MV-4-11 (cell line): ENCODE data around the gene NRAS.
A peak's percentile ranks its signal among the peaks of the same experiment; 100 is the strongest.
"Not testable (repeated sequence)": the region's sequence is repeated elsewhere in the genome, so short reads cannot be mapped to it uniquely, and the experiment has no call there.

ENCODE experiments used
- DNase-seq: peaks from one replicate; lab custom pipeline; 2025; lab: John Stamatoyannopoulos, UW

Gene NRAS

DNA sequence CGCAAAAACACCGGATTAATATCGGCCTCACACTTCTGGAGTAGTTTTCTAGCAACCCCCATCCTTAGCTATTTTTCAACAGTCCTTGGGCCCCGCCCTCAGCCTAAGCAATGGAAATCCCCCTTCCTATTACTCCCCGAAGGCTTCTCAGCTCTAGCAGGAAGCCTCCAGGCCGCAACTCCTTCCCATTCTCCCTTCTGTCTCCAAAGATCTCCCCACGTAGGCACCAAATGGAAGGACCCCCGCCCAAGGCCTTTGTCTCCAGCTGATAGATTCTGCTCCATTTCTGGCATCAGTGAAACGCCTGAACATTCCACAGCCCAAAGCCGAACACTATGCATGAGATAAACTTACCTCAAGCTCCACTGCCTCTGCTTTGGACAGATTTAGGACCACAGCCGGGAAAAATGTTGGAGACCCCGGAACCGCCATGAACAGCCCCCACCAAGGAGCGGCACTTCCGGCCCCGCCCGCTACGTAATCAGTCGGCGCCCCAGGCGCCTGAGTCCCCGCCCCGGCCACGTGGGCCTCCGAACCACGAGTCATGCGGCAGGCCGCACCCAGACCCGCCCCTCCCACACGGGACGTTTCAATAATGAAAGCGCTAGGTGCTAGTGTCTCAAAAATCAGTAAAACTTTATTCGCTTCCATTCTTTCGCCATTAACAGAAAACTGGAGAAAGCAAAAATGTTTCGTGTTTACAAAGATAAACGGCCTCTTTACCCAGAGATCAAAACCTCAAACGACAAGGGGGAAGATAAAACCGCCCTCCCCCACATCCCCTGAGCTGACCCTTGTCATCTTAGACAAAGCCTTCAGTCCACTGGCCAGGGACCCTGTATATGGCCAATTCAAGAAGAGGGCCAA is at the start of gene NRAS:
TSS of gene NRAS (minus strand) at position 468 of the 867 bp plus-strand sequence. CDS start 611 bp downstream, outside the sequence.
- peak; percentile 88 for DNase-seq

DNA sequence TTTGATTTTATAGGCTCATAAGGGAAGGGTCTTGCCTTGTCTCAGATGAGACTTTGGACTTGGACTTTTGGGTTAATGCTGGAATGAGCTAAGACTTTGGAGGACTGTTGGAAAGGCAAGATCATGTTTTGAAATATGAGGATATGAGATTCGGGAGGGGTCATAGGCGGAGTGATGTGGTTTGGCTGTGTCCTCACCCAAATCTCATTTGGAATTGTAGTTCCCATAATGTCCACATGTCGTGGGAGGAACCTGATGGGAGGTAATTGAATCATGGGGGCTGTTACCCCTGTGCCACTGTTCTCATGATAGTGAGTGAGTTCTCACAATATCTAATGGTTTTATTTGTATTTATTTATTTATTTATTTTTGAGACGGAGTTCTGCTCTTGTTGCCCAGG is 48.1 kb upstream of the NRAS start:
- no peak for DNase-seq

DNA sequence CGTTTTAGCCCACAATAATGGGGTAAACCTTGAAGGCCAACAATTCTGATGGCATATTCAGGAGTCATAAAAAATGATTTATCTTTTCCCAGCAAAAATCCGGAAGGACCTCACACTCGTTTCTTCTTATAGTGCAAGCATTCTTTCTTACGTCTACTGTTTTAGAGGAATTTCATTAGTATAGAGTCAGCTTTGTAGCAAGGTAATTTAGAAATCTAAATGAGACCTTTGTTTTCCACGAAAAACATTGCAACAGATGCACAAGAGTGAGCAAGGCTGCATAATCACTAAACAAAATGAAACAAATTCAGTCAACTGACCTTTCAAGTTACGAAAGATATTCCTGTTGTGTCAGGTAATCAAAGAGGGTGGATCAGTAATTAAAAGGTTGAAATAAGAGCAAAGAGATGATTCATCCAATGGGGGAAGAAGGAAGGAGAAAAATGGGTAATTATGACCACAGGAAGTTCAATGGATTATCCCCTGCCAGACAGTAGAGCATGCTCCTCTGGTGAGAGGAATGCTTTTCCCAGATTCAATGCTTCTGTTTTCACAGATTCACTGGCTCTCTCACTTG is 41.8 kb upstream of the NRAS start:
- peak; percentile 61 for DNase-seq

DNA sequence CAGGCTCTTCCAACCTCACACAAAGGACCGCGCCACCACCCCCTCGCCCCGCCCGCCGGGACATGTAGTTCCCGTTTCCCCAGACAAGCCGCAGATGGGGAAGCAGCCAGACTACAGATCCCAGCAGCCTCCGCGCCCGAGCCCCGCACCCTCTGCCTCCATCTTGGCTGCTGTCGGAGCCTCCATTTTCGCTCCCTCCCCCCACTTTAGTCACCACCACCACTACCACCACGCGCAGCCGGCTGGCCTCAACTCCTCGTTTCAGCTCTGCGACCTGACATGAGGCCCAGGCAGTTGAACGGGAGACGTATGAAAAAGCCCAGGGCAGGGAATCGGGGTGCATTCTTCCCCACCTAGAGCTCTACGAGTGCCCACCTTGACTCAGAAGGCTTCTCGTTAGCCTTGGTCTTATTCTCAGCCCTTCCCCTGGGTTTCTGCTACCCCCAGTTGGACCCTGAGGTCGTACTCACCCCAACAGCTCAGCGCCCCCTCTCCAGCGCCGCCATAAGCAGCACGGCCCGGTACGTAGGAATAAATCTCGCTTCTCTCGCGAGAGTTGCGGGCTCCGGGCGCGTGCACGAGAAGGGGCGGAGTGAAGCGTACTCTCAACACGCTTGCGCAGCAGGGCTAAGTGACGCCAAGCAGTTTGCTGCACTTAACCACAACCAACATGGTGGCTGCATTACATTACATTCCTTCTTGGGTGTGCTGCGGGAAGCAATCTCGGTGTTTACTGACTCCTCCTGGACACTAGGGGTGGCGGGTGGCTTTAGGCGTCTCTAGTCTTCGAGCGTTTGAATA is 41.1 kb upstream of the NRAS start, which contains the start of gene CSDE1:
TSS of gene CSDE1 (minus strand) at position 530 of the 801 bp plus-strand sequence. CDS start 18,094 bp downstream, outside the sequence.
- peak; percentile 98 for DNase-seq

DNA sequence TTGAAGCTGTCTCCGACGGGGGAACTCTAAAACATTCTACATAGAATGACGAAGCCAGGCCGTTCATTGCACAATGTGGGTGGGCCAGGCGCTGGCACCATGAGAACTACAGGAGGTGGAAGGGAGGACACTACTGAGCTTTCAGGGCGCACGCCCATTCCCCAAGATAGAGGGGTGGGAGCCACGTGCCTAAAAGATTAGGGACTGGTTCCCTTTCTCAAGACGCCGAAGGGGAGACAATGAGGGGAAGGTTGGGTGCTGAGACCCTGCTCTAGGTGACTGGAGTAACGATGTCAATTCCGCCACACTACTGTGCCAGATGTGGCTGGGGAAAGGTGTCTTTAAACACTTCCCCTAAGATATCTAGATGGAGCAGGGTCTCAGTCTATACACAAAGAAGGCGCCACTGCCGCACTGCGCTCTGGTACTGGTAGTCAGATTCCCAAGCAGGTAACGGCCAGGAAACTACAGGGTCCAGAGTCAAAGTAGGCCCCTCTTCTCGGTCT is 40.4 kb upstream of the NRAS start:
- peak; percentile 52 for DNase-seq

DNA sequence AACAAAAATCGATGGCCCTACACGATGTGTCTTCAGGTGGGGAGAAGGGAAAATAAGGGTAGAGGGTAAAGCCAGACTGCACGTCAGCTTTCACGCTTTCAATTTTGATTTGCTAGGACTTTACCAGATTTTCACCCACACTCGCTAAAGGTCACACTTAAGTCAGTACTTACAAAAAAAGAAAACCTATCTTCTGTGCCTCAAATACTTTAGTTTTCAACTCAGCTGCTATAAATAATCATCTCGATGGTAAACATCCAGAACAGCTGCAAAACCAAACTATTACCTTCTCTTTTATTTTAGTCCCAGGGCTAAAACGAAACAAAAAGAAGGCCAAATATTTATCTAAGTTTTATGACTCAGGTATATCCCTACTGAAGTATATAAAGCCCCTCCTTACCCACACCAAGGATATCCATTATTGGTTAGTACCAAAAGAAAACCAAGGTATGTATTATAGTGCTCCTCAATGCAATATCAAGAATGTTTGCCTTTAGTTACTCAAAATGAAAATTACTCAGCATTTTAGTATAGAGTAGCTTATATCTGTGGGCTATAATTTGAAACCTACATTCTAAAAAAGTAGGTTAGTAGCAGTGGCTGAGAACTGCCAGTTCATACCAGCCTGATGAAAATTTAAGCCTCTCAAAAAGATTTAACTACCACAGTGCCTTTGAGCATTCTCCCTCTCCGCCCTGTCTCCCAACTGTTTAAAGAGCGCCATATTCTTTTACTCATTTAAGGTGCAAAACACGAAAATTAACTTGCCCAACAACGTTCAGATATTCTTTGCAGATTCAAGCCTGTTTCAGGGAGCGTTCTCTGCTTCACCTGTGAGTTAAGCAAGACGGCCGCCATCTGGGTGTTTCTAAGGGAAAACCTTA is 39.7 kb upstream of the NRAS start:
- no peak for DNase-seq

DNA sequence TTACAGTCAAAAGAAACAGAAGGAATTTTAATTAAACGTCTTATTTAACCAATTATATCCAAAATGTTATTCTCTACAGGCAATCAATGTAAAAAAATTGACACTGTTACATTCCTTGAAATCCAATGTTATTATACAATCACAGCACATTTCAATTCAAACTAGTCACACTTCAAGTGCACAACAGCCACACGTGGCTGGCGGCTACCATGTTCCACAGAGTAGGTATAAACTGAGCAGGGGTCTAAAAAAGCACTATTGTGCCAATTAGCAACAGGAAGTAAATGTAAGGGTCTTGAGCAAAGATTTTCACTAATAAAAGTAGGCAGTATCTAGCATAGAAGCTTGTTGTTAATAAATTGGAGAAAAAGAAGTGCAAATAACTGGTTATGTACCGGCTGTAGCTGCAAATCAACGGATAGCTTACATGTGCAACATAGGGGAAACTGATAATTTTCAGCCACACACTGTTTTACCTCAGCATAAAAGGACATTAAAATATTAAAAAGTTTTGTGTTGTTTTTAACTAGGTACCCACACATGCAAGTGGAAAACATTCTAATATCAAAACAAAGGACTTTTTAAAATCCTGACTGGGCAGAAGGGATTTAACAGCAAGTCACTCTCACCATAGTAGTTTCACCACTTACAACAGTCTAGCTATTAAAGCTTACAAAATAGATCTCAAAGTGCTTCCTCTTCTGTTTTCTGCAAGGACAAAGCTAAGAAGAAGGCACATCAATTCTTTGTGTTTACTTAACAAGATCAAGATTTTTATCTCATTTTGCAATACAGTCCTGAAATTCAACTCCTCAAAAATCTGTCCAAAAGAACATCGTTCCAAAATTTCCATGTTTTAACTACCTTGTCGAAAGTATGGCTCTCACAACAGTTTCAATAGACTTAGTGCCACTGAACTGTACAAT is 38.7 kb upstream of the NRAS start:
- peak; percentile 59 for DNase-seq

DNA sequence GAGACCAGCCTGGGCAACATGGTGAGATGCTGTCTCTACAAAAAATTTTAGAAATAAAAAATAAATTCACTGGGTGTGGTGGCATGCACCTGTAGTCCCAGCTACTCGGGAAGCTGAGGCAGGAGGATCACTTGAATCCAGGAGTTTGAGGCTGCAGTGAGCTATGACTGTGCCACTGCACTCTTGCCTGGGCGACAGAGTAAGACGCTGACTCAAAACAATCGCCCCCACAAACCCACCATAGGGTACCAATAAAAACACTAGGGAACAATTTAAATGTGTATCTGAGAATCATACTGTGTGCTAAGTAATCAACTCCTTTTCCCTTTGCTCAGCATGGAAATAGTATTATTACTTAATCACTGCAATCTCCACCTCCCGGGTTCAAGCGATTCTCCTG is 37.1 kb upstream of the NRAS start:
- DNase-seq: not testable (repeated sequence)

DNA sequence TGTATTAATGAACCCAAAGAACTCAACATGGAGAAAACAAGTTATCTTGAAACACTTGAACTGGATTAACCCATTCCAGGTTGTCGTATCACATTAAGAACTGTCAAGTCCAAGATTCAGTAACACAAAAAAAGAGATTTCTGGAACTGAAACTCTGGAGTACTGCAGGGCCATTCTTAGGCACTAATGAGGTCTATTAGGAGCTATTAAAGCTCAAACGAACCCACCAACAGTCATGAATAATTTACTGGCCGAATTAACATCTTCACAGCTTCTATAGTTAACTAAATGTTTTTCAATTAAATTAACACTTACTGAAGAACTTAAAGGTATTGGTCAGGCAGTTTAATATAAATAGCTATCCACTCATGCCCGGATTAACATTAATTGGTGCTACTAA is 36.6 kb upstream of the NRAS start:
- no peak for DNase-seq

DNA sequence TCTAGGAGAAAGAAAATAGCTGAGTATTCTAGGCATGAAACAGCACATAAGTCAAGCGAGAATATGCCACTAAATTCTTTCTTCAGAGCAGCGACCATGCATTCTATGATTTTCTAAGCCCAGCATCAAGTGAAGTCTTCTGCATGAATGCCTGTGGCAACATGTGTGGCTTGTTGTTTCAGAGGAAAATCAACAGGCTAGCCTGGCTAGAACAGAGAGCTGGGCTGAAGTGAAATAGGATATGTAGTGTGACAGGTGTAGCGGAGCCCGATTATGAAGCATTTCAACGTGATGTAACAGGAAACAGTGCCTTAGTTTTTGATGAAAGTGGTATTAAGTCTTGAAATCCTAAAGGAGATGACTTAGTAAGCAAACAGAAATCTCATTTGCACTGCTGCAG is 34.2 kb upstream of the NRAS start:
- DNase-seq: no peak

DNA sequence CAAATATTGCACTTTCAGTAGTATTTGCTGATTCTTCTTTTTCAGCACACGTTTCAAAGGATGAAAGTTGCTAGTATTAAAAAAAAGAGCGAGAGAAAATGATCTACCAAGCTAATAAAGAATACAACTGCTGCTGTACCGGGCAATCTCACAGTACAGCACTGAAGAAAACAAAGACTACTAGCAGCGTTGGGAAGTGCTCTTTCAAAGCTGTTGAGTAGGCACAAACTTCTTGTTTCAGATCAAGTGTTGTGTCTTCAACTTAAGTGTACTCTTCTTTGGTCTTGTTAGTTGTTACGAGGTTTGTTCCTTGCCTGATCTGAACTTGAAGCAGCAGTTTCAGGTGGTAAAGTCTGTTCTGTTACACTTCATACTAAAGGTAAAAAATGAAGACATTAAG is 33.3 kb upstream of the NRAS start:
- DNase-seq: no peak

DNA sequence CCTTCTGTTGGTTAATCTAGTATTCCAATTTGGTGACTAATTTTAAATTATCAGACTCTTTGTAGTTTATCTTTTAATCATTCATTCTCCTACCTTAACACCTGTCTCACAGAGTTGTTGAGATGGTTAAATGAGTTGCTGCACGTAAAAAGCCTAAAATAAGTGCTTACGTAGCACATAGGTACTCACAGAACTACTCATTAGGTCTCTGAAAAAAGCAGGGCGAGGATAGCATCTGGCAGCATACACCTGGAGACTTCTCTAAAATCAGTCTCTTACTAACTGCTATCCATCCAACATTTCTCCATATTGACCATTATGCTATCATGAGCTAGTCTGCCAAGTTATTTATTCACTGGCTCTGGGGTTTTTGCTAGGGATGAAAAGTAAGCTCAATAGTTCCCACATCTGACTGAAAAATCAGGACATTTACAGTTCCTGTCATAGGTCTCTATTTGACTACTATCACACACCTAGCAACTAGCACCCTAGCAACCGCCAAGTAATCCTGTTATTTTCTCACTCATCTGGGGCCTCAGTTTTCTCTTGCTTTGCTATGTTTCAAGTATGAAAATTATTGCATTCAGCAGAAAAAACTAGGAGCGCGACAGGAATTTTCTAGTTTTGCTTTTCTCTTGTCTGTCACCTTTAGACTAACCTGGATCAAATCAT is 30.0 kb upstream of the NRAS start:
- no peak for DNase-seq

DNA sequence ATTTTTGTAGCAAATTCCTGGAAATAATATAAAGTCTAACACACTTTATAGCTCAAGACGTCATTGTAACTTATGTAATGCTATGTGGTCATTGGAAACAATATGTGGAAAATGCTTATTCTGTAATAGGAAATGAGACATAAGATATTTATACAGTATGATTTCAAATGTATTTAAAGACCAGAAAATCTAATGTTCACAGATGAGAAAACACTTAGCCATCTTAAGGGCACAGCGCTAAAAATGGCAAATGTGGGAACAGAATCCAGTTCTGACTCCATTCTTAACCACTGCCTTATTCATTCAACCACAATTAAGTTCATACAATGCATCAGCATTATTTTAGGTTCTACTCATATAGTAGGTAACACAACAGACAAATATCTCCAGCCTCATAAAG is 28.7 kb upstream of the NRAS start:
- DNase-seq: peak; percentile 35

DNA sequence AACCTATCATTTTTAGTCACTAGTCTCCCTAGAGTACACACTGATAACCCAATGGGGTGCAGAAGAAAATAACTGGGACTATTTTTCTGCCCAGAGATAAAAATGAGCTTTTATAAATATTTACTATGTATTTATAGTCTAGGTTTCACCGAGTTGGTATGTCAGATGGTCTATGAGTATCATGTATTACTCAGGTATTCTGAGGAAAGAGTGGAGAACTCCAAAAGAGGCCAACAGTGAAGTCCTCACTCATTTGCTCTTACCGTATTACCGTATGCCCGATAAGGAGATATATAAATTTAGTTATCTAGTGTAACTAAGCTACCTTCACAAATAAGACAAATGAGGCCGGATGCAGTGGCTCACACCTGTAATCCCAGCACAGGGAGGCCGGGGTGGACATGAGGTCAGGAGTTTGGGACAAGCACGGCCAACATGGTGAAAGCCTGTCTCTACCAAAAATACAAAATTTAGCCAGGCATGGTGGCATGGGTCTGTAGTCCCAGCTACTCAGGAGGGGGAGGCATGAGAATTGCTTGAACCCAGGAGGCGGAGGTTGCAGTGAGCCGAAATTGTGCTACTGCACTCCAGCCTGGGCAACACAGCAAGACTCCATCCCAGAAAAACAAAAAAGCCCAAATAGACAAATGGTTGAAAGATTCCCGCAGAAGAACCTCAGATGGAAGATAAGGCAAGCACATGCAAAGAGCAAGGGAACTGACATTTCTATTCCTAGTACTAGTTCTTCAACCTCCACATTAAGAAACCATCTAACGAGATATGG is 25.6 kb upstream of the NRAS start:
- no peak for DNase-seq

DNA sequence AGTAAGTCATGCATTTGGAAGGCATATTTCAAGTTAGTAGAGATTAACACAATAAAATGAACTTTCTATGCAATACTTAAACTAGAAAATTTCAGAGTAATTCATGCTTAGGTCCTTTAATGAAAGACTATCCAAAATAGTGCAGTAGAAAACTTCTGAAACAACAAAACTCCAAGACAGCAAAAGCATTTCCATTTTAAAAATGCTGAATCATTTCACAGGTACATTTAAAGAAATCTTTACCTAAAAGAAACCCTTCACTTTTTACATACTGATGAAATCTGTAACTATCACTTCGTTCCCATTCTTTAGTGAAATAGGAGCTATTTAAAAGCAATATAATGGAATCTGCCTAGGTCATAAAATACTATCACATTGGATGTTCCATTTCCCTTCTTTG is 23.8 kb upstream of the NRAS start:
- DNase-seq: no peak

DNA sequence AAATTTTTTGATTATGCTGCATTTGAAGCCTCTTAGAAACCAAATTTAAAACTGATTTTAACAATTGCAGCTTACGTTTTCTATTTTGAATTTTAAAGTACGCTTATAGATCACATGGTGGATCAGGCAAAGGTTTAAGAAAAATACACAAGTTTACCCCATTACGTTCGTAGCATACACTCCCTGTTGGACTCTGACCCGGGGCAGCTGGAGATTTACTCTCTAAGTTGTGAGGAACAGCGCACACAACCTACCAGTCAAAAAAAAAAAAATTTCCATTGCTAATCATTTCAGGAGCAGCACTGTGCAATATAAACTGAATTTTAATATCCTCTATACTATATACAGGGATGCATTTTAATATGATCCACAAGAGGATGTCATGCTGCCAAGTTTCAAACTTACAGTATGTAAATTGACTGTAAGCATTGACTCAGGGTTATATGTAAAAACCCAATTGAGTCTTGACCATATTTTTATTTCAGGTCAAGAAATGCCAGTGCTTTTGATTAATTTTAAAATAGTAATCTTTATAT is 20.8 kb upstream of the NRAS start:
- no peak for DNase-seq

DNA sequence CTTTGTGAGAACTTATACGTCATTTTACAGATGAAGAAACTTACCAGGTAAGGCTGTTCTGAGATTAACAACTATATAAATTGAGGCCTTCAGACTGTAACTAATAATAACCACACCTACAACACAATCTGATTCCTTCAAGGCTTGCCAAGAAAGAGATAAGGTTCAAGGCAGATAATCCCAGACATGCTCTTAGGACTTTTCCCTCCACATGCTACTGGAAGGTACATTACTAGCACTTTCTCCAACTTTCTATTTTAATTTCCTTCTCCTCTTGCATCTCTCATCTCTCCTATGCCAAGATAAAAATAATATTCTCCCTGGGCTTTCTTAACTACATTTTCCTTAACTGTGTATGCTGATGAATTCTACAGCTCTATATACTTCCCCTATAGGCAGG is 18.9 kb upstream of the NRAS start:
- DNase-seq: no peak

DNA sequence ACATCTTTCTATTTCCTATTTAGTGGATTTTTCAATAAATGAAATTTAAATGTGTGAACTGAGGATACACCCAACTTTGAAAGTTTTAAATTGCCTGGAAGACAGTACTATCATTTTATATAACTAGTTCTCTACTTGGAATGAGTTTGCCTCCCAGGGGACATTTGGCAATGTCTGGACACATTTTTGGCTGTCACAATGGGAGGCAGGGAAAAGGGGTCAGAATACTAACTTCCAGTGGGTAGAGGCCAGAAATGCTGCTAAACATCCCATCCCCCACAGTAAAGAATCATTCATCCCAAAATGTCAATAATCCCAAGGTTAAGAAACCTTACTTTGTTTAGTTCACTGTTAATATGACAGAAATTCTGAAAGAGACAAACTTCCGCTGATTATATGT is 13.2 kb upstream of the NRAS start:
- DNase-seq: no peak

DNA sequence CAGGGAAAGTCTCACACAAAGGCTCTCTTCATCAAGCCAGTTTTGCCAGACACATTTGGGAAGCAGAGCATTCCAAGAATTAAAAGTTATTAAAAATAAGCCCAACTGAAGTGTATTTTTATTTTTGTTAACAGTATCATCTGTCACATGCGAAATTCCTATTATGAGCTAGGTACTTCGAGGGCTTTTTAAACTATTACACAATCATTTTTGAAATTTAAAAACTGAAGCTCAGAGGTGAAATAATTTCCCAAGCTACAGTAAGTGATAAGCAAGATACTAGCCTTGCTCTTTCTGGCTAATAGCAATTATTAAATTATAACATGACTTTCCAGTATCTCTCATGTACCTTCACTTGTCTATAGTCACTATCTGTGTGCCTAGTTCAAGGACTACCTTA is 12.0 kb upstream of the NRAS start:
- no peak for DNase-seq
